Posterior cingulate gyrus (tissue), 11 donors: Measurements from ENCODE around the gene FAM107A.
"Not testable (repeated sequence)": the region's sequence is repeated elsewhere in the genome, so short reads cannot be mapped to it uniquely, and the experiment has no call there.

Experiments used
- DNase-seq, 10 donors: peaks; one replicate each; pipeline versions ENCODE4 v3.0.0 to v3.0.0-alpha.2; 2020 to 2021; ENCODE audit warnings: mixed read lengths in 3 of 10
- intact Hi-C: fragments of 100-400 bp; cut with DNase I; formaldehyde crosslinking; loops from one replicate; pipeline ENCODE4 v1.15.1; 2023

Gene FAM107A

GRCh38 chr3:58540176-58540858, 36.9 kb downstream of the FAM107A start:
- DNase-seq, result no peak
- intact Hi-C loops, result no loop called here

DNA sequence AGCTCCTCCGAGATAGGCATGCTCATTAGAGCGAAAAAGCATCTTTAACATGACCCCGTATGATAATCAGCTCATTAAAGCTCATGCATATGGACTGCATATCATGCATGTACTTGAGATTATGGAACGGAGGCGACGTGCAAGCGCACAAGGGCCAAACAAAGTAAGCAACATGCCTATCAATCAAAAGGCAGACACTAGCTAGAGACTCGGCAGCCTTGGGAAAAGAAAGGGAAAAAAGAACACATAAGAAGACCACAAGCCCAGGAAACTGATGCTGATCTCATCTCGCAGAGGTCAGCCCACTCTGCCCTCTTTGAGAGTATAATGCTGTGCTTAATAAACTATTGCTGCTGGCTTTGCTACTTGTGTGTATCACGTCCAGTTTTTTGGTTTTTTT, 37.6 kb downstream of the FAM107A start:
- no peak for DNase-seq
- intact Hi-C loops, result loop anchor here (10.0 kb wide), 1 partner anchor 125 kb away; no protein-coding TSS in a partner anchor

DNA sequence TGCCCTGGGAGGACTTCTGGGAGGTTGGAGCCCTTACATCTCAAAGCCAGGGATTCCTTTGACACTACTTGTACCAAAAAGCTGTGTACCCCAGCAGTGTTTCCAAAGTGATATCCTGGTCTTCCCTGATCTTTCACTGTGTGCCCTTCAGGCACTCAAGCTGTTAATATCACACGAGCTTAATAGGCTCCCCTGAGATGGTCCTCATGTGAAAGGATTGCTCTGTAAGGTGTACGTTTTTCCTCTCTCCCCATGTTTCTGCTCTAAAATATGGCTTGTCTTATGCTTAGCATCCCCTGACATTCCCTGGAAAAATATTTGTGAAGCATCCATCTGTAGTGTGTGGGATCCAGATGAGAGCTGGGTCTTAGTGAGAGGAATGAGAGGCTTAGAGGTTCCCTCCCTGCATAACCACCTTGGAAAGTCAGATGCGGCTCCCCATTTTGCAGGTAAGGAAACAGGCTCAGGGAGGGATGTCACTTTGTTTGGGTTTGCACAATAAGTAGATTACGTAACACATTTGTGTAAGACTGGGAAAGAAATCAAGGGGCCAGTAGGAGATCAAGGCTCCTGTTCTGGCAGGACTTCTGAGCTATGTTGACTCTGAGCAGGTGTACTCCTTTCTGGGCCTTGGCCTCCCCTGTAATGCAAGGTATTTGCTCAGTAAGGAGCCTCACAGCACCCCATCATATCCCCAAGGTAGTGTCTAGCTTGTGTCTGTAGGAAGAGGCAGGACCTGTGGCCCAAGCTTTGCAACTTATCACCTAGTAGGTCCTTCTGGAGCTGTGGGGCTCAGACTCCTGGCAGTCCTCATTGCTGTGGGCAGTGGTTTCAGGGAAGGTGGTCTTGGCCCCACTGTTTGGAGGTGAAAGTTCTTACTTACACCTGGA, 39.5 kb downstream of the FAM107A start:
- intact Hi-C loops, result loop anchor here (10.0 kb wide), 1 partner anchor 123 kb away; no protein-coding TSS in a partner anchor
- DNase-seq, result no peak

- intact Hi-C loops, result loop anchor here (10.0 kb wide), 1 partner anchor 122 kb away; no protein-coding TSS in a partner anchor
- peak in 2 of 10 donors; percentile 84 to 86 for DNase-seq
These were observed 40.4 kb downstream of the FAM107A start, which contains the start of gene ACOX2 for GRCh38 chr3:58536501-58537411. Gene ACOX2 (minus strand): TSS chr3:58537190. CDS start chr3:58535106, 2,084 bp downstream.

DNA sequence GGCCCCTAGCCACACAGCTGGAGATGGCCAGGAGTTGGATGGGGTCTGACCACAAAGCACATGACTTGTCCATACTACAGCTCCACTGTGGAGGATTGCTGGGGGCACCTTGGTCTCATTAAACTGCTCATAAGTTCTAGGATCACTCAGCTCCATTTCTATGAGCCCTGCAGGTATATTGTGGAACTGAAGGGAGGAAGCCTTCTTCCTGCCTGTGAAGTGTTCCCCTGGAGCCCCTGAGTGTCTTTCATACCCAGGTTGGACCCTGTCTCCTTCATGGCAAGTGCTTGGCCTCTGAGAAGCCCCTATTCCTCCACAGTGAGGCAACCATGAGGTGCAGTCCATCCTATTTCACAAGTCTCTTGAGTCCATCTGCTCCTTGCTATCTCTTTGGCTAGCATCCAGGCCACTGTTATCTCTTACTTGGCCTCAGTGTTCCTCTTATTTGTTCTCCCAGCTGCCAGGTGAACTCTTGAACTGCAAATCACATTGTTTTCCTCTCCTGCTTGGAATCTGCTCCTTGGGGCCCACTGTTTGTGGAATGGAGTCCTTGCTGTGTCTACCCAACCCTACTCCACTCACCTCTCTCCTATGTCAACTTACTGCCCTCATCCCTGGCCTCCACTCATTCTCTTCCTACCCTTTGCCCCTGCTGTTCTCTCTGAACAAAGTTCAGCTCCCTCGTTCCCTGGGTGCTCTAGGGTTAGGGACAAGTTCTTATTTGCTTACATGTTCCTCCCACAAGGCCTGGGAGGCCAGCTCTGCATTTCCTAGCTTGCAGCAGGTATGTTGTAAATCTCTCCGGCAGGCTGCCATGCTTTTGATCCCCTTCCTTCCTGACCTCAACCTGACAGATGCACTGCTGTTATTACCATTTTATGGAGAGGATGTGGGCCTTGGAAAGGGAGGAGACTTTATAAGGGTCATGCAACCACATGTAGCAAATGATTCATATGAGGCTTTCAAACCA, 41.4 kb downstream of the FAM107A start:
- no peak for DNase-seq
- intact Hi-C loops, result loop anchor here (10.0 kb wide), 1 partner anchor 121 kb away; no protein-coding TSS in a partner anchor

GRCh38 chr3:58534592-58535494, 42.3 kb downstream of the FAM107A start:
- peak in 1 of 10 donors; percentile 55 for DNase-seq
- intact Hi-C loops, result loop anchor here (5.0 to 10.0 kb wide), 2 partner anchors 120 to 213 kb away; no protein-coding TSS in a partner anchor

DNA sequence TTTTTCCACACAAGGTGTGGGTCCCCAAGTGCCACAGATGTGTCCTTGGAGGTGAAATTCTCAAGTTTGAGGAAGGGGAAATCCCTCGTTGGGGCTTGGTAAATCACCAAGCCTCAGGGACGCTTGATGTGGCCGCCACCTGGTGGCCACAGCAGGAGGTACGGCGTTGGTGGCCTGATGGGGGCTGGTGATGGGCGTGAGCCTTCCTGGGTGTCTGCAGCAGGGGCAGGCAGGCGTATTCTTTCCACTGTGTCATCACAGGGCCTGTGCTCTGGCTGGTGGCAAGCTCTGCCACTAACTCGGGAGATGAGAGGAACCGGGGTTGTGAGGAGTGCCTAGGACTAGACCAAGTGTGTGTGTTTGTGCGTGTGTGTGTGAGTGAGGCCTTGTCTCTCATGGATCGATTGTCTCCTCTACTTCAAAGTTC, 44.4 kb downstream of the FAM107A start:
- DNase-seq, result peak; percentile 49 to 96 (median 76)
- intact Hi-C loops, result loop anchor here (1.0 to 10.0 kb wide), 5 partner anchors 42 to 226 kb away; partner anchors contain the start of genes HTD2 and RPP14

DNA sequence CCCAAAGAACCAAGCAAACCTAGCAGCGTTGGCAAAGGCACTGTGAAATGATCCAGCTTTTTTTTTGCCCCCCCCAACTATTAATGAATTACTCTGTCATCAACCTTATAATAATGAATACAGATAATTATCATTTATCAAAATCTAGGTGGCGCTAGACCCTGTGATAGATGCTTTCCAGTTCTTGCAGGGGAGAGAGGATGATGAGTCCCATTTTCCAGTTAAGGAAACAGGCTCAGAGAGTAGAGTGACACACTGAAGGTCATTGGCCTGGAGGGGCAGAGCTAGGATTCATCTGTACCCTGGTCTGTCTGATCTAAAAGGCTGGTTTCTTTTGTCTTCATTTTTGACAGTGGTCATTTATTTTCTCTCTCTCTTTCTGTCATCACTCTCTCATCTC, 45.2 kb downstream of the FAM107A start:
- DNase-seq, result no peak
- intact Hi-C loops, result loop anchor here (1.0 to 10.0 kb wide), 5 partner anchors 41 to 225 kb away; partner anchors contain the start of genes HTD2 and RPP14

- intact Hi-C loops, result loop anchor here (5.0 to 10.0 kb wide), 2 partner anchors 117 to 209 kb away; no protein-coding TSS in a partner anchor
- peak in 2 of 10 donors; percentile 57 to 58 for DNase-seq
These were observed 45.6 kb downstream of the FAM107A start for GRCh38 chr3:58531555-58531954.

GRCh38 chr3:58530354-58530865, 46.8 kb downstream of the FAM107A start:
- intact Hi-C loops, result loop anchor here (5.0 to 10.0 kb wide), 2 partner anchors 116 to 208 kb away; no protein-coding TSS in a partner anchor
- DNase-seq, result peak in 1 of 10 donors; percentile 76

DNA sequence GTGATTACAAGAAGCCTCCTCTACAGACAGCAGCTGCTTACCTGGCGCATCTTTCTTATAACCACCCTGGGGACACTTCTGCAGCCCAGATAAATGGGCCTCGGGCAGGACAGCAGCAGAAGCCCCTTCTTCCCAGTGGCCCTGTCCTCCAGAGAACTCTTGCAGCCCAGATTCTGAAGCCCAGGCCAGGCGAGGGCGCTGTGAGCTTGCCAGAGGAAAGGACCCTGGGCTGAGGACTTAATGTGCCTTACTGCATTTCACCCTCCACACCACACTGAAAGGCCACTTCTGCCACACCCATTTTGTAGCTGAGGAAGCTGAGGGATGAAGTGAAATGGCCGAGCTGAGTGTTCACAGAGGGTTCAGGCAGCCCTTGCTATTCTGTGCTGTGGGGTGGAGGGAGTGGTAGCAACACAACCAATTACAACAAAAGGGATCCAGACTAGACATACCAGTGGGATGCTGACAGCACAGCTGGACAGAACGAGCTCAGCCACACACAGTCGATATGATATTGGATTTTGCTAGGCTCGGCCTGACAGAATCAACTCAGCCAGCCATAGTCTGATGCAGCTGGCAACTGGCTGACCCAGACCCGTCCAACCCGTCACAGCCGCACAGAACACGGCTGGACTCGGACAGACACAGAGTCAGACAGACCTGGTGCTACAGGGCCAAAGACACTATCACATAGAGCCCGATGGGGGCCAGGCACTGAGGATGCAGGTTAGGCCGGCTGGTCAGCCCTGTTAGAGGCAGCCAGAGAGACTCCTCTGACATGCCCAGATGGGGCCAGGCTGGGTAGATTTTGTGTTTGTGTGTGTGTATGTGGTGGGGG, 47.5 kb downstream of the FAM107A start:
- intact Hi-C loops, result loop anchor here (5.0 to 10.0 kb wide), 2 partner anchors 115 to 207 kb away; no protein-coding TSS in a partner anchor
- peak in 1 of 10 donors; percentile 71 for DNase-seq

DNA sequence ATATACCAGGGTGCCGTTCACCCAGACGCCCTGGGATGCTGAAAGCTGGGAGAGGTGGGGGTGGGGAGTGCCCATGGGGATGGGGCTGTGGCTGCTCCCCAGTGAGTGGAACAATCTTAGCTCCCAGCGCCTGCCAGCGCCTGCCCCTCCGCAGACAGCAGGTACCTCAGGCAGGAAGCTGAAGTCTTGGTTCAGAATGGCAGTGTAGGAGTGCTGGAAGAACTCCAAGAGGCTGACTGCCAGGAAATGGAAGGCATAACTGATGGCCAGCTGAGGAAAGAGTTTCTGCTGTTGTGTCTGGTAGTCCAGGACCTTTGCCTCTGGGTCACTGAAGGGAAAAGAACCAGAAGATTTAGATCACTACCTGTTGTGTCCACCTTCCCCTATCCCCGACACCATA, 48.6 kb downstream of the FAM107A start:
- intact Hi-C loops, result no loop called here
- no peak for DNase-seq

DNA sequence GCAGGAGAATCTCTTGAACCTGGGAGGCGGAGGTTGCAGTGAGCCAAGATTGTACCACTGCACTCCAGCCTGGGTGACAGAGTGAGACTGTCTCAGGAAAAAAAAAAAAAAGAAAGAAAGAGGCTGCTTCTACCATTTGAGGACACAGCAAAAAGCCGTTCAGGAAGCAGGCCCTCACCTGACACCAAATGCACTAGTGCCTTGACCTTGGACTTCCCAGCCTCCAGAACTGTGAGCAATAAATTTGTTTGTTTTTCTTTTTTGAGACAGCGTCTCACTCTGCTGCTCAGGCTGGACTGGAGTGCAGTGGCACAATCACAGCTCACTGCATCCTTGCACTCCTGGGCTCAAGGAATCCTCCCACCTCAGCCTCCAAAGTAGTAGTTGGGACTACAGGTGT, 49.8 kb downstream of the FAM107A start:
- DNase-seq, intact Hi-C loops: not testable (repeated sequence)

- intact Hi-C loops, result no loop called here
- DNase-seq, result no peak
These were observed 50.7 kb downstream of the FAM107A start for GRCh38 chr3:58526515-58526957.

DNA sequence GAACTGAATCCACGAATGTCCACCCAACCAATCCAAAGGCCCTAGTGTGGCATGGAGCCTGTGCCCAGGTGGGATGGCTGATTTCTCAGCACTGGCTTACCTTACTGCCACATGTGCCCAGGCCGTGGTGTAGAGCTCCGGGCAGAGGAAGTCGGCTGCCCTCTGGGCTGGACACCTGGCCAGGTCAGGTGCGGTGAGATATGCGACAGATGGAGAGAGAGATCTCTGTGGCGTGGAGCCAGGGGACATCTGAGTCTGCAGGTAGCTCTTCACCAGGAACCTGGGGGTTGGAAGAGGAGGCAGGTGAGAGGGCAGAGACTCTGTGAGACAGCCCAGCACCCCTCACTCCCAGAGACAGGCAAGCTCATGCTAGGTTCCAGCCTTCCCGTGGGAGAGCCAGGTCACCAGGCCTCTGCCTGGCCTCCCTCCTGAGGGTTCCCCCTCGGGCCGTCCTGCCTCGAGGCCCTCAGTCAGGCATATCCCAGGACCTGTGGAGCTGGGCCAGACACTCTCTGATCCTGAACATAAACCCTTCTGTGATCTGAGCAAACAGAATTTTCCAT, 52.8 kb downstream of the FAM107A start:
- peak in 1 of 10 donors; percentile 70 for DNase-seq
- intact Hi-C loops, result no loop called here
